Inflammatory macrophage treated with lipopolysaccharide for 1 hour (primary cell): ENCODE data around the gene ADM.
"Not testable (repeated sequence)": the region's sequence is repeated elsewhere in the genome, so short reads cannot be mapped to it uniquely, and the experiment has no call there.

Source experiments
- DNase-seq, 2 donors: peaks; one replicate each; pipeline ENCODE4 v3.0.0-alpha.2; 2020 to 2022

ADM gene, protein sequence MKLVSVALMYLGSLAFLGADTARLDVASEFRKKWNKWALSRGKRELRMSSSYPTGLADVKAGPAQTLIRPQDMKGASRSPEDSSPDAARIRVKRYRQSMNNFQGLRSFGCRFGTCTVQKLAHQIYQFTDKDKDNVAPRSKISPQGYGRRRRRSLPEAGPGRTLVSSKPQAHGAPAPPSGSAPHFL

GRCh38 chr11:10304495-10305261, at the start of gene ADM:
Gene ADM (plus strand): TSS chr11:10305073. CDS start chr11:10305701, 628 bp downstream.
- peak; percentile 88 to 98 for DNase-seq

GRCh38 chr11:10255388-10256125, 49.3 kb upstream of the ADM start:
- DNase-seq: no peak

DNA sequence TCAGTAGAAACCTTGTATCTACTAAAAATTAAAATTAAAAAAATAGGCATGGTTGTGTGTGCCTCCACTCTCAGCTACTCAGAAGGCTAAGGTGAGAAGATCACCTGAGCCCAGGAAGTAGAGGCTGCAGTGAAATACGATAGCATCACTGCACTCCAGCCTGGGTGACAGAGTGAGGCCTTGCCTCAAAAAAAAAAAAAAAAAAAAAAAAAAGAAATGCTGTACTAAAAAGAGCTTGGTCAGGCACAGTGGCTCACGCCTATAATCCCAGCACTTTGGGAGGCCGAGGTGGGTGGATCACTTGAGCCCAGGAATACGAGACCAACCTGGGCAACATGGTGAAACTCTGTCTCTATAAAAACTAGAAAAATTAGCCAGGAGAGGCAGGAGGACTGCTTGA, 47.4 kb upstream of the ADM start:
- no peak for DNase-seq

DNA sequence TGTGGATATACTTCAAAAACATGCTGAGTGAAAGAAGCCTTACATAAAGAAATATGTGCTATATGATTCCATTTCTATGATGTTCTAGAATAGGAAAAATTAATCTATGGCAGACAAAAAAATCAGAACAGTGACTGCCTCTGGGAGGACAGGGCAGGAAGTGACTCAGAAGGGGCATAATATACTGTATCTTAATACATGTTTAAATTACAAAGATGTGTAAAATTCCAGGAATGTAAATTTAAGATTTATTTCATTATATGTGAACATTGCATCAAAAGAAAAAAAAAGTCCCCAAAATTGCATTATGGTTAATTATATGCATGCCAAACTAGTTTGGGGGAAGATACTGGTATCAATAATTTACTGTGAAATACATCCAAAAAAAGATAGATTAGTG, 43.1 kb upstream of the ADM start:
- no peak for DNase-seq

DNA sequence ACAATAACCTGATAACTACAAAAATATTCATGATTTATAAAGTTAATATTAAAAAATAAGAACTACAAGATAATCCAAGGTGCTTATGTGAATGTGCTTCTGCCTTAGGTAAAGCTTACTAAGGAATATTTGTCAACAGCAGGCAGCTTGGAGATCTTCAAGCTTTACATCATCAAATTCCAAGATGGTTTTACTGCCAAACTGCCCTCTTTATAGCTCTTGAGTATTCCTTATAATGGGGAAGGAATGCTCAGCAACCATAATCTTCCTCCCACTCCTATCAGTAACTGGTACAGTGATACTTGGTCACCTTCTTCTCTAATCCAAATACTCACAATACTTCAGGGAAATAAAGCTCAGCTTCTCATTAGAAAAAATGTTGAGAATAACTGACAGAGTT, 40.9 kb upstream of the ADM start:
- no peak for DNase-seq

GRCh38 chr11:10264716-10265115, 40.2 kb upstream of the ADM start:
- DNase-seq: not testable (repeated sequence)

GRCh38 chr11:10265936-10266335, 38.9 kb upstream of the ADM start:
- no peak for DNase-seq

DNA sequence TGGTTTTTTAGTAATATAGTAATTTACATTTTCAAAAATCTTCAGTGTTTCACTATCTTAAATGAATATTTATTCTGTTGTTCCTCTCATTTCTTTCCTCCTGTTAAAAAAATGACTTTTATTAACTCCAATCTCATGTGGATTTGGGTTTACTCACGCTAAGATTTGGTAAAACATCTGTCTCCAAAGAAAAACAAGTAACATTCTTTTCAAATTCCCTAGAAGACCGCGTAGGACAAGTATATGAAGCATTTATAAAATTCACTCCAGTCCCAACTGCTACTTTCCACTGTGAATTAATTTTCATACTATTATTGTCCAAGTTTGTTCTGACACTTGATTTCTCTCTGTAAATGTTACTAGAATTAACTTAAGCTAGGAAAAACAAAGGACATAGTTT, 37.1 kb upstream of the ADM start:
- no peak for DNase-seq

DNA sequence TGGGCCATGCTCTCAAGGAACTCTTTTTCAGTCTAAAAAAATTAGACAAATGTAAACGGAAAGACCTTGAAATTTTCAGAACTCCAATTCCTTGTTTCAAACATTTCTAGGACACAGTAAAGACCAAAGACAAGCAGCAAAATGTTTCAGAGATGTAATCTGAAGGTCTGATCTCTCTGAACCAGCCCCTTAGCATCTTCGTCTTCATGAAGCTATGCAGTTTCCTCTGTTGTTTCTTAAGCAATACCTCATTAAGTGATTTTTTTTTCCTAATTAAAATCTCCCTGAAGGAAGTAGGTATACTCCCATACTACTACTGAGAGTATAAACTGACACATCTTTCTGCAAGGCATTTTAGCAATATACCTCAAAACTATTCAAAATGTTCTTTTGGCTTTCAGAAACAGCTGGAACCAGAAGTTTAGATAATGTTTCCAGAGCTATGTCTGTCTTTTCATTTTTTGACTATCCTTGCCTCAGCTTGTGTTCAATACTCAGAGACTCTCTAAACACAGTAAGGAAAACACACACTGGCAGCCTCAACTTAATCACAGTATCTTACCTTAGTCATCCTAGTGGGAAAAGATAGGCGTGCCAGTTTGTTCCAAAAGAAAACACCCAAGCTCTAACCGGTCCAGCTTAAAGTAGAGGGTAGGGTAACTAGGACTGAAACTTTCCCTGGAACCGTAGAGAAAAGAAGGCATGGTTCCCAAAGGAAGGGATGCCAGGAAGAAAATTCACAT, 36.0 kb upstream of the ADM start:
- no peak for DNase-seq

- no peak for DNase-seq
Measured at GRCh38 chr11:10272132-10272531, 32.7 kb upstream of the ADM start.

- no peak for DNase-seq
Measured at GRCh38 chr11:10273738-10274137, 31.1 kb upstream of the ADM start.

GRCh38 chr11:10274726-10275125, 30.1 kb upstream of the ADM start:
- DNase-seq: no peak

DNA sequence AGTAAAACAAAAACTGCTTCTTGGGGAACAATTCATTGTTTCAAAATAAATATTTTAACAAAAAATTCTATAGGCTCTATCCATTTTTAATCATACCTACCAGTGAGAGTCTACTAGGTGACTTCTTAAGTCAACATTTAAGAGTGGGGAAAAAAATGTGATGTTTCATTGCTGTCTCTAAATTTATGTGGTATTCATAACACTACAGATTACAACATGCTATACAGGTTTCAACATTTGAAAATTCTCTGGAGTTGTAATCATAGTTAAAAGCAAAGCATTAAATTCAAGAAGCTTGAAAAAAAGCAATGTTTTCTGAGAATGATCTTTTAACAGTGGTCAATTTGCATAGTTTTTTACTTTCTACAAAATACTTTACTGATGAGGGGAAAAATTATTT, 29.2 kb upstream of the ADM start:
- DNase-seq: no peak

DNA sequence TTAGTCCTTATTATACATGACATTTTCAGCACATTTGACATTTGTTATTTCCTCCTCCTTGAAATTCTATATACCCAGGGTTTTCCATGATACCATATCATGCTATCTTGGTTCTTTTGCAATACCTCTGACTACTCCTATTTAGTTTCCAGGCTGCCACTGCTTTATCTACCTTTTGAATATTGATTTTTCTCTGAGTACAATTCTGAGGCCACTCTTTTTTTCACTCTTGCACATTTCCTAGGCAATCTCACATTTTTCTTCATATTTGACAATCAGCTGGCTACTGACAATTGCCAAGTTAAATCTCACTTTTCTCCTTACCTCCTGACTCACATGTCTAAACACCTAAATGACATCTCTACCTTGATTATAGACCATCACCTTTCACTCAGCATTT, 22.8 kb upstream of the ADM start:
- no peak for DNase-seq

- DNase-seq: peak in 1 of 2 donors; percentile 37
Measured at GRCh38 chr11:10283991-10284390, 20.9 kb upstream of the ADM start.

GRCh38 chr11:10285148-10285802, 19.6 kb upstream of the ADM start:
- peak; percentile 93 to 95 for DNase-seq

GRCh38 chr11:10287140-10287539, 17.7 kb upstream of the ADM start:
- no peak for DNase-seq

- DNase-seq: no peak
Measured at GRCh38 chr11:10287766-10288715, 16.8 kb upstream of the ADM start.

DNA sequence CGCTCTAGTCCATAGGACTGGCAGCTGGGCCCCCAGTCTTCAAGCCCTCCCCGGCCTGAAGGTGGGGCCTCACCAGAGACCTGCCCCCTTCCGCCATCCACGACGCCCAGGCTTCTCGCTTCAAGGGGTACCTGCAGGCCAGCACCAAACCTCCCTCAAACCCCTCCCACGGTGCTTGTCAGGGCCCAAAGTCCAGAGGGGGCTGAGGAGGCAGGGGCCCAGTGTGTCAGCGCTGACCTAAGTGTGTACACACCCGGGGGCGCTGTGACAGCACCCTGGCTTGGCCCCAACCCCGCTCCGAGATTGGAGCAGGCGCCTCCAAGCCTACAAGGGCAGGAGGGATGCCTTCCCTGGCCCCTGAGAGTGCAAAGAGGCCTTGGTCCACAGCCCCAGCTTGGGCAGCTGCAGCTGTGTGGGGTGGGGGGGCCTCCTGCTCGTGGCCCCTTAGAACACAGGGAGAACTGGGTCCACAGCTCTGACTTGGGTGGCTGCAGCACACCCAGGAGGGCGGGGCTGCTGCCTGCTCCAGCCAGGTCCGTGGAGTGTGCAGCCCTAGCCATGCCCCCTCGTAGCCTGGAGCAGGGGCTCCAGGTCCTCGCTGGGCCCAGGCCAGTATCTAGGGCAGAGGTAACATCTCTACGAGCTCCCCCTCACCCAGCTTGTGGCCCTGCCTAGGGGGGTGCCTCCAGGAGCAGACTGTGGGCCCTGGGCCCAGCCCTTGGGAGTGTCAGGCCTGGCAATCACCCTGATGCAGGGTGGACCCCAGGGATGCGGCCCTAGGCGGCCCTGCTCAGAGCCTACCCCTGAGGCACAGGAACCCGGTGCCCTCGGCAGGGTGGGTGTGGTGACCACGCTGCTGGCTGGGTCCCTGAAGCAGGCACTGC, 15.8 kb upstream of the ADM start:
- no peak for DNase-seq

GRCh38 chr11:10289765-10290380, 15.0 kb upstream of the ADM start:
- peak; percentile 46 to 63 for DNase-seq
